OCI-LY7 (cell line): ENCODE results near the gene NUP93. TPM values are rescaled to one million over a fixed set of nuclear protein-coding genes. Genes with fewer than 3 reads are reported as not detected.

Source experiments
- BruUV-seq: library from RNA; stranded (reverse); fragments of 400-500 nt; replicated peaks from 2 replicates; lab custom pipeline; 2021; lab: Mats Ljungman, UMichigan
- CTCF ChIA-PET: fragments of 300-600 bp; sonication (Branson Sonifier 250); formaldehyde crosslinking; loops from one replicate; lab custom pipeline; 2022; ENCODE audit warnings: antibody characterized with exemption; ENCODE audit not compliant: unreplicated experiment; lab: Charles Lee
- POLR2A ChIA-PET: fragments of 300-600 bp; sonication (Branson Sonifier 250); formaldehyde crosslinking; loops from one replicate; lab custom pipeline; 2022; ENCODE audit warnings: antibody characterized with exemption; lab: Charles Lee
- DNase-seq: peaks from one replicate; pipeline ENCODE4 v3.0.0-alpha.2; 2015; ENCODE audit warnings: low spot score
- H2AFZ ChIP-seq: fragments of 200-600 bp; sonication (generic), shearing (Covaris generic); 2 replicates; pipeline ENCODE4 v1.6.1; 2014; ENCODE audit warnings: mild to moderate bottlenecking, antibody characterized with exemption, low read length, moderate library complexity
- H3K27ac ChIP-seq: fragments of 200-600 bp; sonication (generic); 2 replicates; pipeline ENCODE4 v1.5.1; 2014; ENCODE audit warnings: mixed run types, low read depth, mild to moderate bottlenecking, moderate library complexity, low read length, inconsistent platforms; ENCODE audit not compliant: poor library complexity, severe bottlenecking
- H3K36me3 ChIP-seq: fragments of 200-600 bp; sonication (generic); 2 replicates; pipeline ENCODE4 v1.6.1; 2014; ENCODE audit warnings: mild to moderate bottlenecking, antibody characterized with exemption, low read length, moderate library complexity, mixed read lengths; ENCODE audit not compliant: insufficient read depth
- H3K4me1 ChIP-seq: fragments of 200-600 bp; sonication (generic); 2 replicates; pipeline ENCODE4 v1.5.1; 2014; ENCODE audit warnings: mild to moderate bottlenecking, low read length; ENCODE audit not compliant: insufficient read depth, poor library complexity, severe bottlenecking
- H3K4me2 ChIP-seq: fragments of 200-600 bp; sonication (generic); 2 replicates; pipeline ENCODE4 v1.6.1; 2014; ENCODE audit warnings: mild to moderate bottlenecking, low read length
- H3K4me3 ChIP-seq: fragments of 200-600 bp; sonication (generic); 2 replicates; pipeline ENCODE4 v1.5.1; 2014; ENCODE audit warnings: mild to moderate bottlenecking, low read depth, low read length; ENCODE audit not compliant: poor library complexity, severe bottlenecking
- H3K79me2 ChIP-seq: fragments of 200-600 bp; sonication (generic); 2 replicates; pipeline ENCODE4 v1.6.1; 2016; ENCODE audit warnings: low read depth, mild to moderate bottlenecking, low read length, moderate library complexity, mixed read lengths; ENCODE audit not compliant: insufficient read depth
- H3K9me2 ChIP-seq: fragments of 200-600 bp; sonication (generic); 2 replicates; pipeline ENCODE4 v1.6.1; 2016; ENCODE audit warnings: mild to moderate bottlenecking, low read length, mixed read lengths; ENCODE audit not compliant: insufficient read depth
- H3K9me3 ChIP-seq: fragments of 200-600 bp; sonication (generic); 2 replicates; pipeline ENCODE4 v1.6.1; 2014; ENCODE audit warnings: mild to moderate bottlenecking, mixed run types, low read length, mixed read lengths
- H4K20me1 ChIP-seq: fragments of 200-600 bp; sonication (generic); 2 replicates; pipeline ENCODE4 v1.6.1; 2014; ENCODE audit warnings: mild to moderate bottlenecking, antibody characterized with exemption, low read length, moderate library complexity, mixed read lengths; ENCODE audit not compliant: insufficient read depth
- CTCF ChIP-seq: fragments of 200-600 bp; sonication (generic); conservative IDR thresholded peaks from 2 replicates; pipeline ENCODE4 v1.5.1; 2014; ENCODE audit warnings: mild to moderate bottlenecking, antibody characterized with exemption, low read length, moderate library complexity, mixed read lengths
- EZH2phosphoT487 ChIP-seq: fragments of 200-600 bp; sonication (generic); IDR thresholded peaks from 2 replicates; pipeline ENCODE4 v1.6.1; 2018; ENCODE audit warnings: low read depth, borderline replicate concordance, mild to moderate bottlenecking, mixed run types, antibody characterized with exemption, low read length, moderate library complexity, mixed read lengths
- intact Hi-C: fragments of 100-400 bp; cut with micrococcal nuclease; formaldehyde crosslinking; loops from one replicate; pipeline ENCODE4 v1.10.0; 2022; ENCODE audit not compliant: unreplicated experiment
- total RNA-seq, 2 experiments: library from RNA; depleted of rRNA in 1 of 2; stranded (reverse); fragments of >200 nt in 1 of 2; shearing (Covaris generic) in 1 of 2; gene quantifications; 2 replicates each; pipeline ENCODE4 v1.2.3, GENCODE V29; 2014 to 2022

Gene NUP93
- total RNA-seq, 2 experiments from 2014 or later, result 119 to 183 TPM

- H2AFZ ChIP-seq, result no peak overlapping the region
- H3K79me2 ChIP-seq, result no peaks in the 10 kb centered on the region
- no peaks in the 10 kb centered on the region for H3K4me1 ChIP-seq
- intact Hi-C loops, result no loop called here
- ChIA-PET POLR2A (interaction anchor here (0.5 kb wide), 1 partner anchor 367 kb away, joined by 3 read pairs; no protein-coding TSS in a partner anchor), CTCF (no interaction called here)
- no peaks in the 10 kb centered on the region for H3K9me2 ChIP-seq
- TF ChIP-seq CTCF (no peak), EZH2phosphoT487 (no peak)
- no peaks in the 10 kb centered on the region for H3K9me3 ChIP-seq
- no peak overlapping the region for H3K4me2 ChIP-seq
- no peak overlapping the region for H3K27ac ChIP-seq
- H4K20me1 ChIP-seq, result no peaks in the 10 kb centered on the region
- no peak for DNase-seq
- no TSS peak for BruUV-seq
- peaks cover 94% of the 10 kb centered on the region for H3K36me3 ChIP-seq
- H3K4me3 ChIP-seq, result no peak overlapping the region
Measured at GRCh38 chr16:56836410-56837230, 106.7 kb downstream of the NUP93 start.

- BruUV-seq, result no TSS peak
- ChIA-PET CTCF (no interaction called here), POLR2A (interaction anchor here (0.6 to 1.5 kb wide), 4 partner anchors 10 to 66 kb away, joined by 3 to 7 read pairs (median 6); no protein-coding TSS in a partner anchor)
- peaks cover 94% of the 10 kb centered on the region for H3K36me3 ChIP-seq
- DNase-seq, result no peak
- H2AFZ ChIP-seq, result no peak overlapping the region
- no peaks in the 10 kb centered on the region for H3K9me3 ChIP-seq
- intact Hi-C loops, result no loop called here
- no peak overlapping the region for H3K4me2 ChIP-seq
- TF ChIP-seq EZH2phosphoT487, result no peak
- no peak for TF ChIP-seq CTCF
- no peaks in the 10 kb centered on the region for H3K79me2 ChIP-seq
- no peak overlapping the region for H3K4me3 ChIP-seq
- H3K9me2 ChIP-seq, result no peaks in the 10 kb centered on the region
- no peaks in the 10 kb centered on the region for H4K20me1 ChIP-seq
- H3K27ac ChIP-seq, result no peak overlapping the region
- H3K4me1 ChIP-seq, result no peaks in the 10 kb centered on the region
Measured at GRCh38 chr16:56838622-56839337, 108.9 kb downstream of the NUP93 start.
